Keratinocyte (primary cell): ENCODE data around the gene GADD45GIP1. TPM values are rescaled to one million over a fixed set of nuclear protein-coding genes. Genes with fewer than 3 reads are reported as not detected.

Experiments
- DNase-seq: peaks from one replicate; pipeline ENCODE4 v3.0.0-alpha.2; 2011; ENCODE audit warnings: low read depth, missing footprints, low spot score
- FAIRE-seq: peaks from 2 replicates; lab custom pipeline; 2011; peaks lifted over from hg19 to GRCh38; lab: Jason Lieb, UNC
- H2AFZ ChIP-seq: 2 replicates; pipeline ENCODE4 v1.6.0; 2012; ENCODE audit warnings: low read length, control low read depth, inconsistent platforms; ENCODE audit not compliant: control insufficient read depth
- H3K27ac ChIP-seq: 2 replicates; pipeline ENCODE4 v1.5.1; 2011; ENCODE audit warnings: low read length; ENCODE audit not compliant: control insufficient read depth, insufficient read depth
- H3K27me3 ChIP-seq: 3 replicates; pipeline ENCODE4 v1.6.0; 2011; ENCODE audit warnings: low read length; ENCODE audit not compliant: control insufficient read depth, insufficient read depth; ENCODE audit errors: extremely low read depth
- H3K36me3 ChIP-seq, 2 experiments: 2 replicates in 1 of 2; 3 replicates in 1 of 2; pipeline ENCODE4 v1.5.1; 2011; ENCODE audit warnings: low read length in 2 of 2, mild to moderate bottlenecking in 1 of 2; ENCODE audit not compliant: control insufficient read depth in 2 of 2, insufficient read depth in 2 of 2; ENCODE audit errors: extremely low read depth in 1 of 2
- H3K4me1 ChIP-seq: 3 replicates; pipeline ENCODE4 v1.5.1; 2011; ENCODE audit warnings: low read length; ENCODE audit not compliant: control insufficient read depth, insufficient read depth; ENCODE audit errors: extremely low read depth
- H3K4me2 ChIP-seq: 3 replicates; pipeline ENCODE4 v1.6.0; 2011; ENCODE audit warnings: low read depth, low read length; ENCODE audit not compliant: control insufficient read depth, insufficient read depth; ENCODE audit errors: extremely low read depth
- H3K4me3 ChIP-seq, 3 experiments: fragments of 200-600 bp in 1 of 3; sonication (generic) in 1 of 3; 2 replicates in 2 of 3; 3 replicates in 1 of 3; pipeline ENCODE4 v1.5.1; 2011 to 2016; ENCODE audit warnings: low read length in 3 of 3, mild to moderate bottlenecking in 3 of 3, control low read depth in 2 of 3, inconsistent platforms in 1 of 3, low read depth in 1 of 3, mixed read lengths in 1 of 3, mixed run types in 1 of 3, moderate library complexity in 1 of 3; ENCODE audit not compliant: control insufficient read depth in 2 of 3, insufficient read depth in 2 of 3; ENCODE audit errors: extremely low read depth in 1 of 3
- H3K79me2 ChIP-seq: 2 replicates; pipeline ENCODE4 v1.6.0; 2012; ENCODE audit warnings: low read length; ENCODE audit not compliant: control insufficient read depth, insufficient read depth
- H3K9ac ChIP-seq: 3 replicates; pipeline ENCODE4 v1.6.0; 2011; ENCODE audit warnings: low read length; ENCODE audit not compliant: control insufficient read depth, insufficient read depth; ENCODE audit errors: extremely low read depth
- H3K9me1 ChIP-seq: 3 replicates; pipeline ENCODE4 v1.6.0; 2011; ENCODE audit warnings: low read length; ENCODE audit not compliant: control insufficient read depth, insufficient read depth; ENCODE audit errors: extremely low read depth
- H3K9me3 ChIP-seq: 2 replicates; pipeline ENCODE4 v1.5.1; 2012; ENCODE audit warnings: low read depth, low read length; ENCODE audit not compliant: control insufficient read depth
- H4K20me1 ChIP-seq: 3 replicates; pipeline ENCODE4 v1.6.0; 2011; ENCODE audit warnings: low read length; ENCODE audit not compliant: control insufficient read depth, insufficient read depth; ENCODE audit errors: extremely low read depth
- CTCF ChIP-seq, 3 experiments: IDR thresholded peaks in 1 of 3; conservative IDR thresholded peaks in 1 of 3; optimal IDR thresholded peaks in 1 of 3; 2 replicates in 2 of 3; 3 replicates in 1 of 3; pipeline versions ENCODE3 to v1.5.1; 2011; ENCODE audit warnings: low read length in 3 of 3, mild to moderate bottlenecking in 3 of 3, moderate library complexity in 2 of 3, control low read depth in 1 of 3, inconsistent platforms in 1 of 3; ENCODE audit not compliant: insufficient read depth in 2 of 3; ENCODE audit errors: extremely low read depth in 1 of 3
- EZH2 ChIP-seq: IDR thresholded peaks from one replicate; pipeline ENCODE4 v1.6.1; 2012; ENCODE audit warnings: inconsistent platforms, mild to moderate bottlenecking, low read length, moderate library complexity
- dilution Hi-C: fragments of 300-500 bp; cut with MboI; formaldehyde crosslinking; loops from one replicate; pipeline ENCODE4 v1.7.0; 2020; ENCODE audit warnings: low sequenced_read_pairs; ENCODE audit not compliant: extremely low pct_ligation_motif_present
- polyA plus RNA-seq, 5 experiments: library from polyadenylated mRNA; depleted of rRNA in 3 of 5; stranded (reverse) in 3 of 5; stranded (forward) in 1 of 5; unstranded in 1 of 5; fragments of >200 nt; gene quantifications; 1 replicate in 1 of 5; 2 replicates in 3 of 5; 3 replicates in 1 of 5; pipeline versions ENCODE4 v1.2.1 to v1.2.3, GENCODE V29; 2011 to 2012; ENCODE audit warnings: missing spikeins in 2 of 5, low read depth in 1 of 5, low replicate concordance in 1 of 5

The GADD45GIP1 gene
- polyA plus RNA-seq, 1 donor (not counting 4 experiments of a cell fraction or from before 2014, with no cell fraction given), result 35.5 TPM

GRCh38 chr19:12983542-12984142 lies 26.6 kb upstream of the GADD45GIP1 start:
- Histone ChIP-seq H3K36me3 (no peaks in the 10 kb centered on the region), H4K20me1 (no peaks in the 10 kb centered on the region), H3K27me3 (no peaks in the 10 kb centered on the region), H3K4me1 (no peaks in the 10 kb centered on the region), H3K4me2 (peak overlapping the region; percentile 41), H3K79me2 (no peaks in the 10 kb centered on the region), H3K4me3 (peak overlapping the region in 2 of 3 experiments; percentile 7 to 17), H3K9ac (peak overlapping the region; percentile 14), H3K9me1 (no peaks in the 10 kb centered on the region), H3K9me3 (no peaks in the 10 kb centered on the region), H2AFZ (no peak overlapping the region), H3K27ac (no peak overlapping the region)
- FAIRE-seq (no peak), DNase-seq (no peak)
- dilution Hi-C loops, result no loop called here
- no peak for TF ChIP-seq EZH2
- peak; percentile 77 to 91 (median 91) for TF ChIP-seq CTCF (optimal IDR thresholded peaks at IDR 0.05 in 1 of 3, IDR thresholded peaks at IDR 0.05 in 1 of 3, conservative IDR thresholded peaks at IDR 0.05 in 1 of 3; ENCODE audit: extremely low read depth in 1 of 3, insufficient read depth in 2 of 3, low read length in 3 of 3)

GRCh38 chr19:12983091-12983490 lies 26.1 kb upstream of the GADD45GIP1 start:
- FAIRE-seq (no peak), DNase-seq (no peak)
- dilution Hi-C loops, result no loop called here
- TF ChIP-seq EZH2 (no peak), CTCF (optimal IDR thresholded peaks at IDR 0.05 in 1 of 3, IDR thresholded peaks at IDR 0.05 in 1 of 3, conservative IDR thresholded peaks at IDR 0.05 in 1 of 3; ENCODE audit: extremely low read depth in 1 of 3, insufficient read depth in 2 of 3, low read length in 3 of 3) (no peak)
- Histone ChIP-seq H3K9ac (peak overlapping the region; percentile 14), H4K20me1 (no peaks in the 10 kb centered on the region), H3K4me3 (peak overlapping the region in 2 of 3 experiments; percentile 7 to 19), H3K4me1 (no peaks in the 10 kb centered on the region), H3K9me3 (no peaks in the 10 kb centered on the region), H3K79me2 (no peaks in the 10 kb centered on the region), H3K36me3 (no peaks in the 10 kb centered on the region), H3K9me1 (no peaks in the 10 kb centered on the region), H3K27ac (no peak overlapping the region), H3K4me2 (peak overlapping the region; percentile 41), H2AFZ (peak overlapping the region; percentile 30), H3K27me3 (no peaks in the 10 kb centered on the region)
